IPS-15b (cell line): ENCODE measurements around the gene ABCC2.
"Not testable (repeated sequence)": the region's sequence is repeated elsewhere in the genome, so short reads cannot be mapped to it uniquely, and the experiment has no call there.

ENCODE experiments used
- H3K27me3 ChIP-seq: one replicate; pipeline ENCODE4 v1.6.1; 2013; ENCODE audit warnings: low read length; ENCODE audit not compliant: control insufficient read depth, insufficient read depth
- H3K36me3 ChIP-seq: one replicate; pipeline ENCODE4 v1.6.1; 2013; ENCODE audit warnings: low read length; ENCODE audit not compliant: control insufficient read depth, insufficient read depth
- H3K4me1 ChIP-seq: one replicate; pipeline ENCODE4 v1.6.1; 2013; ENCODE audit warnings: mild to moderate bottlenecking, low read length; ENCODE audit not compliant: control insufficient read depth, insufficient read depth
- H3K4me3 ChIP-seq: one replicate; pipeline ENCODE4 v1.5.1; 2013; ENCODE audit warnings: low read depth, low read length
- H3K9ac ChIP-seq: one replicate; pipeline ENCODE4 v1.6.1; 2013; ENCODE audit warnings: low read depth, mild to moderate bottlenecking, low read length
- H3K9me3 ChIP-seq: one replicate; pipeline ENCODE4 v1.6.1; 2013; ENCODE audit warnings: mild to moderate bottlenecking, low read length; ENCODE audit not compliant: control insufficient read depth, insufficient read depth

The ABCC2 gene

DNA sequence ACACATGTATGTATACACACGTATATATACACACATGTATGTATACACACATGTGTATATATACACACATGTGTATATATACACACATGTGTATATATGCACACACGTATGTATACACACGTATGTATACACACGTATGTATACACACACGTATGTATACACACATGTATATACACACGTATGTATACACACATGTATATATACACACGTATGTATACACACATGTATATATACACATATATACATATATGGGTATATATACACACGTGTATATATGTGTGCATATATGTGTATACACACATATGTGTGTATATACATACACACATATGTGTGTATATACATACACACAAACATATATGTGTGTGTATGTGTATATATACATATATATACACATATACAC lies 31.7 kb downstream of the ABCC2 start:
- Histone ChIP-seq H3K9me3 (no peaks in the 10 kb centered on the region), H3K27me3 (no peaks in the 10 kb centered on the region), H3K4me3 (no peak overlapping the region), H3K4me1 (no peaks in the 10 kb centered on the region), H3K36me3 (no peaks in the 10 kb centered on the region), H3K9ac (no peak overlapping the region)

GRCh38 chr10:99815621-99816020 lies 33.2 kb downstream of the ABCC2 start:
- Histone ChIP-seq H3K9me3 (no peaks in the 10 kb centered on the region), H3K4me1 (no peaks in the 10 kb centered on the region), H3K4me3 (no peak overlapping the region), H3K27me3 (no peaks in the 10 kb centered on the region), H3K36me3 (no peaks in the 10 kb centered on the region), H3K9ac (no peak overlapping the region)

GRCh38 chr10:99827936-99828335 lies 45.5 kb downstream of the ABCC2 start:
- Histone ChIP-seq H3K9me3 (no peaks in the 10 kb centered on the region), H3K4me1 (no peaks in the 10 kb centered on the region), H3K27me3 (no peaks in the 10 kb centered on the region), H3K4me3 (no peak overlapping the region), H3K9ac (no peak overlapping the region), H3K36me3 (no peaks in the 10 kb centered on the region)

DNA sequence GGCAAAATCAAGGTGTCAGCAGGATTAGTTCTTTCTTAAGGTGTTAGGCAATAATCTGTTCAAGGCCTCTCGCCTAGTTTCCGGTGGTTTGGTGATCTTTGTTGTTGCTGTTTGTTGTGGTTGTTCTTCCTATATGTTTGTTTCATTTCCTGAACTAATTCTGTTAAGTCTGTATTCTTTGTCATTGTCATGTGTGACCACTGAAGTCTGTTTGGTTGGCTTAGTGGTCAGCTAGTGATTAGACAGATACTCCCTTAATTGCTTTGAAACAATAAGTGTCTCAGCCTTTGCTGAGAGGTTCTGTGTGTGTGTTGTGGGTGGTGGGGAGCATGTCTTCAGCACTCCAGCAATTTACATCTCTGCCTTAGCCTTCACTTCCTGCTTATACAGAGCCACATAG lies 46.0 kb downstream of the ABCC2 start:
- Histone ChIP-seq H3K9me3 (no peaks in the 10 kb centered on the region), H3K4me3 (no peak overlapping the region), H3K9ac (no peak overlapping the region), H3K27me3 (no peaks in the 10 kb centered on the region), H3K4me1 (no peaks in the 10 kb centered on the region), H3K36me3 (no peaks in the 10 kb centered on the region)

GRCh38 chr10:99832439-99832838 lies 50.0 kb downstream of the ABCC2 start:
- H3K9ac ChIP-seq = no peak overlapping the region
- H3K27me3 ChIP-seq = no peaks in the 10 kb centered on the region
- H3K4me1 ChIP-seq = no peaks in the 10 kb centered on the region
- H3K9me3 ChIP-seq = no peaks in the 10 kb centered on the region
- H3K36me3 ChIP-seq = no peaks in the 10 kb centered on the region
- no peak overlapping the region for H3K4me3 ChIP-seq

DNA sequence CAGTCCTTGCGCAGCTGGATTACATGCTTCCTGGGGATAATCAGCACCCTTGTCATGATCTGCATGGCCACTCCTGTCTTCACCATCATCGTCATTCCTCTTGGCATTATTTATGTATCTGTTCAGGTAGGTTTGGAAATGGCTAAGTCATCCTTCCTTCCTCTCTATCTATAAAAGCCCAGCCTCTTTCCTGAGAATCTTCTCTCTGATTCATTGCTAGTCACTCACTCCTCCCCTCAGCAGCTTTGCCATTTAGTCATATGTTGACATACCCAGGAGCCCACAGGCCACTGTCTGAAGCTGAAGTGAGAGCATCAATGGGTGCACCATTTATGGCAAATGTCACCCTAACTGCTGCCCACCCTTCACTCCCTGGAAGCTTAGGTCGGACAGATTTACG lies 52.0 kb downstream of the ABCC2 start:
- Histone ChIP-seq H3K9ac (no peak overlapping the region), H3K36me3 (no peaks in the 10 kb centered on the region), H3K27me3 (no peaks in the 10 kb centered on the region), H3K9me3 (no peaks in the 10 kb centered on the region), H3K4me3 (no peak overlapping the region), H3K4me1 (no peaks in the 10 kb centered on the region)

GRCh38 chr10:99835947-99836346 lies 53.5 kb downstream of the ABCC2 start:
- H3K9me3 ChIP-seq = no peaks in the 10 kb centered on the region
- no peaks in the 10 kb centered on the region for H3K27me3 ChIP-seq
- no peak overlapping the region for H3K4me3 ChIP-seq
- H3K9ac ChIP-seq = no peak overlapping the region
- no peaks in the 10 kb centered on the region for H3K4me1 ChIP-seq
- H3K36me3 ChIP-seq = no peaks in the 10 kb centered on the region

- Histone ChIP-seq H3K4me1 (no peaks in the 10 kb centered on the region), H3K36me3 (no peaks in the 10 kb centered on the region), H3K9me3 (no peaks in the 10 kb centered on the region), H3K4me3 (no peak overlapping the region), H3K9ac (no peak overlapping the region), H3K27me3 (no peaks in the 10 kb centered on the region)
Observed at GRCh38 chr10:99836711-99837110, 54.3 kb downstream of the ABCC2 start.

- not testable (repeated sequence) for H3K27me3 ChIP-seq, H3K9ac ChIP-seq, H3K9me3 ChIP-seq, H3K36me3 ChIP-seq, H3K4me1 ChIP-seq, H3K4me3 ChIP-seq
Observed at GRCh38 chr10:99840859-99841258, 58.4 kb downstream of the ABCC2 start.

DNA sequence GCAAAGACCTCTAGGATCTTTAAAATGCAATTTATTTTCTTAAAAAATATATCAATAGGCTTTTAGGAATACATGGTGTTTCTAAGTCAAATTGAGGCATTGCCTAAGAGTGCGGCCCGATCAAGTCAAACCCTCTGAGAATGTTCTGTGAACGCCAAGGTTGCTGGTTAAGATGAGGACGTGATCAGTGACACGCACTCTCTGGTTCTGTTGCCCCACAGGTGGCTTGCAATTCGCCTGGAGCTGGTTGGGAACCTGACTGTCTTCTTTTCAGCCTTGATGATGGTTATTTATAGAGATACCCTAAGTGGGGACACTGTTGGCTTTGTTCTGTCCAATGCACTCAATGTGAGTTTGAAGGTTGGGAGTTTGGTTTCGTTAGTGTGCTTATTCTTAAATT lies 59.3 kb downstream of the ABCC2 start:
- Histone ChIP-seq H3K36me3 (no peaks in the 10 kb centered on the region), H3K4me1 (no peaks in the 10 kb centered on the region), H3K9ac (no peak overlapping the region), H3K4me3 (no peak overlapping the region), H3K9me3 (no peaks in the 10 kb centered on the region), H3K27me3 (no peaks in the 10 kb centered on the region)

- Histone ChIP-seq H3K9me3 (no peaks in the 10 kb centered on the region), H3K27me3 (no peaks in the 10 kb centered on the region), H3K36me3 (no peaks in the 10 kb centered on the region), H3K4me1 (peaks cover under 1% of the 10 kb centered on the region), H3K4me3 (no peak overlapping the region), H3K9ac (no peak overlapping the region)
Observed at GRCh38 chr10:99843310-99843709, 60.9 kb downstream of the ABCC2 start.

DNA sequence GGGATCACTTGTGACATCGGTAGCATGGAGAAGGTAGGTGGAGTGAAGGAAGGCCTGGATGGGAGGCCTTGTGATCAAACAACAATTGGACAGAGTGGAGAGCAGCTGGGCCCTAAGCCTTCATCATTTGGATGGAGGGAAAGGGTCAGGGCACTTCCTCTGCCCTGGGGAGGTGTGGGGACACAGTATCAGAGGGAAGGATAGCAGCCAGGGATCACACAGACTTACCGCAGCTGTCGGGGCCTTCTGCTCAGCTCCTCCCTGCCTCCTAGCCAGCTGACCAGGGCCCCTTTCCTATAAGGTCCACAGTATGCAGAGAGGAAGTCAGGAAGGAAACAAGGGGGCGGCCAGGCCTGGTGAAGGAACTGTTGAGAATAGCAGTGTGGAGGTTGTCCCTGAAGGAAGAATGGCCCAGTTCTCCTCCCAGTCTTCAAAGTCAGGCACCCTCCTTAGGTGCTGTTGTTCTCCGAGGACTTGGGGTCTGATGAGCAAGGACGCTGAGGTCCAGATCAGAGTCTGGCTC lies 62.1 kb downstream of the ABCC2 start:
- peaks cover 11% of the 10 kb centered on the region for H3K4me1 ChIP-seq
- no peaks in the 10 kb centered on the region for H3K9me3 ChIP-seq
- H3K36me3 ChIP-seq = no peaks in the 10 kb centered on the region
- no peak overlapping the region for H3K9ac ChIP-seq
- no peak overlapping the region for H3K4me3 ChIP-seq
- no peaks in the 10 kb centered on the region for H3K27me3 ChIP-seq
